HG02623 (cell line): Measurements from ENCODE around the gene HADHB.
"Not testable (repeated sequence)": the region's sequence is repeated elsewhere in the genome, so short reads cannot be mapped to it uniquely, and the experiment has no call there.

Experiments
- ATAC-seq: cut with Tn5 transposase; IDR thresholded peaks from one replicate; pipeline ENCODE4 v1.9.1; 2021; ENCODE audit warnings: moderate library complexity; ENCODE audit not compliant: unreplicated experiment

Gene HADHB

GRCh38 chr2:26326514-26326913 lies 81.8 kb downstream of the HADHB start:
- no peak for ATAC-seq

GRCh38 chr2:26327291-26328272 lies 82.8 kb downstream of the HADHB start:
- no peak for ATAC-seq

GRCh38 chr2:26329083-26329482 lies 84.3 kb downstream of the HADHB start:
- ATAC-seq: not testable (repeated sequence)

- ATAC-seq: no peak
These were observed 85.4 kb downstream of the HADHB start for GRCh38 chr2:26330114-26330549.

- ATAC-seq: no peak
These were observed 85.9 kb downstream of the HADHB start for GRCh38 chr2:26330604-26331003.

GRCh38 chr2:26331321-26331720 lies 86.6 kb downstream of the HADHB start:
- not testable (repeated sequence) for ATAC-seq

GRCh38 chr2:26333293-26333692 lies 88.6 kb downstream of the HADHB start:
- ATAC-seq: no peak

GRCh38 chr2:26335231-26335630 lies 90.5 kb downstream of the HADHB start:
- ATAC-seq: no peak

GRCh38 chr2:26336719-26337118 lies 92.0 kb downstream of the HADHB start:
- ATAC-seq: no peak

GRCh38 chr2:26337298-26337697 lies 92.6 kb downstream of the HADHB start:
- ATAC-seq: no peak
